BLaER1 treated with 17β-estradiol and CSF1 and Interleukin-3, amounts not matched to agents 10 nM and 100 nM (cell line): ENCODE data around the gene DPY30.

ENCODE experiments used
- H3K27ac ChIP-seq, 11 experiments: shearing (Covaris generic); formaldehyde crosslinking; 2 replicates each; pipeline ENCODE4 v1.8.1; 2022
- H3K27me3 ChIP-seq, 11 experiments: shearing (Covaris generic); formaldehyde crosslinking; 2 replicates each; pipeline ENCODE4 v1.8.1; 2022
- H3K36me3 ChIP-seq, 11 experiments: shearing (Covaris generic); formaldehyde crosslinking; 2 replicates each; pipeline ENCODE4 v1.8.1; 2022
- H3K4me1 ChIP-seq, 10 experiments: shearing (Covaris generic); formaldehyde crosslinking; 2 replicates each; pipeline ENCODE4 v1.8.1; 2022
- H3K4me2 ChIP-seq, 11 experiments: shearing (Covaris generic); formaldehyde crosslinking; 2 replicates each; pipeline ENCODE4 v1.8.1; 2022
- H3K4me3 ChIP-seq, 10 experiments: shearing (Covaris generic); formaldehyde crosslinking; 2 replicates each; pipeline ENCODE4 v1.8.1; 2022
- H3K9ac ChIP-seq, 11 experiments: shearing (Covaris generic); formaldehyde crosslinking; 2 replicates each; pipeline ENCODE4 v1.8.1; 2022
- H3K9me3 ChIP-seq, 11 experiments: shearing (Covaris generic); formaldehyde crosslinking; replicated peaks in 1 of 11; 2 replicates each; pipeline ENCODE4 v1.8.1; 2022
- H4K20me1 ChIP-seq, 11 experiments: shearing (Covaris generic); formaldehyde crosslinking; 2 replicates each; pipeline ENCODE4 v1.8.1; 2022
- Cebpa-rat ChIP-seq, 11 experiments: shearing (Covaris generic); IDR thresholded peaks; 2 replicates each; pipeline ENCODE4 v1.8.1; 2022

The DPY30 gene

GRCh38 chr2:31989946-31990345 is 49.7 kb downstream of the DPY30 start:
- H4K20me1 ChIP-seq = peaks cover 76 to 100% (median 99%) of the 10 kb centered on the region in 11 experiments; a peak in 20 of 22 replicates

GRCh38 chr2:31987454-31988220 is 52.0 kb downstream of the DPY30 start:
- Histone ChIP-seq H3K9ac (no peak overlapping the region), H4K20me1 (peaks cover 80 to 100% (median 99%) of the 10 kb centered on the region in 11 experiments; a peak in 20 of 22 replicates)

More at GRCh38 chr2:31989946-31990345, 49.7 kb downstream of the DPY30 start:
- H3K4me1 ChIP-seq = 0 out of 20 replicates have a peak, but pooled peaks cover 0 to 5% (median 0%) of the 10 kb centered on the region in 10 experiments
- H3K4me2 ChIP-seq = no peak overlapping the region
- H3K9ac ChIP-seq = no peak overlapping the region
- peaks cover 0 to 79% (median 48%) of the 10 kb centered on the region in 11 experiments; a peak in 21 of 22 replicates for H3K36me3 ChIP-seq
- no peaks in the 10 kb centered on the region for H3K27me3 ChIP-seq
- no peak for TF ChIP-seq Cebpa-rat (IDR thresholded peaks at IDR 0.05)
- H3K9me3 ChIP-seq = peaks cover 0 to 23% (median 13%) of the 10 kb centered on the region in 11 experiments; a peak in 14 of 22 replicates
- no peak overlapping the region for H3K27ac ChIP-seq
- H3K4me3 ChIP-seq = no peak overlapping the region

GRCh38 chr2:31986906-31987305 is 52.7 kb downstream of the DPY30 start:
- no peak overlapping the region for H3K27ac ChIP-seq
- no peak overlapping the region for H3K4me3 ChIP-seq
- peaks cover 11 to 91% (median 63%) of the 10 kb centered on the region in 11 experiments for H3K36me3 ChIP-seq
- peaks cover 0 to 42% (median 15%) of the 10 kb centered on the region in 11 experiments; a peak in 15 of 22 replicates for H3K9me3 ChIP-seq
- H3K27me3 ChIP-seq = no peaks in the 10 kb centered on the region
- peaks cover 0 to 11% (median 0%) of the 10 kb centered on the region in 10 experiments; a peak in 3 of 20 replicates for H3K4me1 ChIP-seq
- no peak overlapping the region; a peak in 1 of 22 replicates for H3K9ac ChIP-seq
- peaks cover 83 to 100% (median 99%) of the 10 kb centered on the region in 11 experiments; a peak in 20 of 22 replicates for H4K20me1 ChIP-seq
- TF ChIP-seq Cebpa-rat (IDR thresholded peaks at IDR 0.05) = no peak
- H3K4me2 ChIP-seq = no peak overlapping the region

More at GRCh38 chr2:31987454-31988220, 52.0 kb downstream of the DPY30 start:
- Histone ChIP-seq H3K27me3 (no peaks in the 10 kb centered on the region), H3K9me3 (peaks cover 0 to 38% (median 17%) of the 10 kb centered on the region in 11 experiments; a peak in 15 of 22 replicates), H3K27ac (no peak overlapping the region), H3K4me2 (no peak overlapping the region), H3K4me3 (no peak overlapping the region), H3K4me1 (peaks cover 0 to 11% (median 0%) of the 10 kb centered on the region in 10 experiments; a peak in 2 of 20 replicates), H3K36me3 (peaks cover 11 to 92% (median 66%) of the 10 kb centered on the region in 11 experiments)
- no peak for TF ChIP-seq Cebpa-rat (IDR thresholded peaks at IDR 0.05)

GRCh38 chr2:31983762-31984467 is 55.7 kb downstream of the DPY30 start:
- Histone ChIP-seq H3K36me3 (peaks cover 11 to 68% (median 53%) of the 10 kb centered on the region in 11 experiments), H3K4me1 (peaks cover 0 to 31% (median 0%) of the 10 kb centered on the region in 10 experiments; a peak in 6 of 20 replicates), H4K20me1 (peaks cover 82 to 100% (median 99%) of the 10 kb centered on the region in 11 experiments), H3K9ac (no peak overlapping the region), H3K9me3 (peaks cover 0 to 38% (median 12%) of the 10 kb centered on the region in 11 experiments; a peak in 15 of 22 replicates), H3K27me3 (no peaks in the 10 kb centered on the region), H3K4me3 (no peak overlapping the region), H3K27ac (no peak overlapping the region), H3K4me2 (no peak overlapping the region)
- no peak for TF ChIP-seq Cebpa-rat (IDR thresholded peaks at IDR 0.05)

GRCh38 chr2:31980674-31981356 is 58.8 kb downstream of the DPY30 start:
- H4K20me1 ChIP-seq = peaks cover 87 to 100% (median 99%) of the 10 kb centered on the region in 11 experiments
- H3K4me3 ChIP-seq = no peak overlapping the region
- H3K27me3 ChIP-seq = no peaks in the 10 kb centered on the region
- peaks cover 0 to 50% (median 0%) of the 10 kb centered on the region in 10 experiments; a peak in 6 of 20 replicates for H3K4me1 ChIP-seq
- peak overlapping the region in 2 of 11 experiments; percentile 31 to 67; a peak in 3 of 22 replicates for H3K4me2 ChIP-seq
- H3K9ac ChIP-seq = peak overlapping the region in 2 of 11 experiments; percentile 7 to 45; a peak in 1 of 22 replicates
- H3K27ac ChIP-seq = peak overlapping the region in 2 of 11 experiments; percentile 8 to 29; a peak in 5 of 22 replicates
- peaks cover 11 to 50% (median 38%) of the 10 kb centered on the region in 11 experiments for H3K36me3 ChIP-seq
- TF ChIP-seq Cebpa-rat (IDR thresholded peaks at IDR 0.05) = no peak
- peaks cover 0 to 41% (median 14%) of the 10 kb centered on the region in 11 experiments; a peak in 14 of 22 replicates for H3K9me3 ChIP-seq

GRCh38 chr2:31979956-31980355 is 59.6 kb downstream of the DPY30 start:
- peaks cover 11 to 42% (median 35%) of the 10 kb centered on the region in 11 experiments for H3K36me3 ChIP-seq
- H3K9me3 ChIP-seq = peaks cover 0 to 33% (median 9%) of the 10 kb centered on the region in 11 experiments; a peak in 13 of 22 replicates
- H3K9ac ChIP-seq = no peak overlapping the region
- H4K20me1 ChIP-seq = peaks cover 88 to 100% (median 99%) of the 10 kb centered on the region in 11 experiments
- peaks cover 0 to 58% (median 0%) of the 10 kb centered on the region in 10 experiments; a peak in 6 of 20 replicates for H3K4me1 ChIP-seq
- no peaks in the 10 kb centered on the region for H3K27me3 ChIP-seq
- H3K4me3 ChIP-seq = no peak overlapping the region
- no peak overlapping the region for H3K27ac ChIP-seq
- TF ChIP-seq Cebpa-rat (IDR thresholded peaks at IDR 0.05) = no peak
- peak overlapping the region in 2 of 11 experiments; percentile 27 to 67; a peak in 2 of 22 replicates for H3K4me2 ChIP-seq

GRCh38 chr2:31979018-31979417 is 60.6 kb downstream of the DPY30 start:
- H3K9ac ChIP-seq = no peak overlapping the region
- no peak overlapping the region for H3K4me2 ChIP-seq
- peaks cover 89 to 100% (median 99%) of the 10 kb centered on the region in 11 experiments for H4K20me1 ChIP-seq
- no peak overlapping the region for H3K4me3 ChIP-seq
- no peaks in the 10 kb centered on the region for H3K27me3 ChIP-seq
- peaks cover 0 to 67% (median 6%) of the 10 kb centered on the region in 10 experiments; a peak in 10 of 20 replicates for H3K4me1 ChIP-seq
- peaks cover 5 to 40% (median 28%) of the 10 kb centered on the region in 11 experiments; a peak in 20 of 22 replicates for H3K36me3 ChIP-seq
- H3K27ac ChIP-seq = no peak overlapping the region
- no peak for TF ChIP-seq Cebpa-rat (IDR thresholded peaks at IDR 0.05)
- H3K9me3 ChIP-seq = peaks cover 0 to 25% (median 8%) of the 10 kb centered on the region in 11 experiments; a peak in 10 of 22 replicates

GRCh38 chr2:31978436-31978835 is 61.2 kb downstream of the DPY30 start:
- H3K9me3 ChIP-seq = peaks cover 0 to 22% (median 8%) of the 10 kb centered on the region in 11 experiments; a peak in 9 of 22 replicates
- peaks cover 85 to 99% (median 96%) of the 10 kb centered on the region in 11 experiments for H4K20me1 ChIP-seq
- H3K4me3 ChIP-seq = no peak overlapping the region
- H3K4me1 ChIP-seq = peaks cover 0 to 71% (median 6%) of the 10 kb centered on the region in 10 experiments; a peak in 10 of 20 replicates
- no peak for TF ChIP-seq Cebpa-rat (IDR thresholded peaks at IDR 0.05)
- no peaks in the 10 kb centered on the region for H3K27me3 ChIP-seq
- H3K27ac ChIP-seq = no peak overlapping the region
- H3K36me3 ChIP-seq = peaks cover 0 to 34% (median 24%) of the 10 kb centered on the region in 11 experiments; a peak in 20 of 22 replicates
- H3K4me2 ChIP-seq = 0 out of 22 replicates have a peak overlapping the region, but pooled peaks of 1 of the 11 experiments have one; percentile 10
- no peak overlapping the region for H3K9ac ChIP-seq
